KMS-11 (cell line): Measurements from ENCODE around the gene PGBD1.

ENCODE experiments used
- H2AFZ ChIP-seq: fragments of 200-600 bp; sonication (generic); 2 replicates; pipeline ENCODE4 v1.6.1; 2016; ENCODE audit warnings: antibody characterized with exemption, mixed run types, low read depth
- H3K27ac ChIP-seq: fragments of 200-600 bp; sonication (generic); 2 replicates; pipeline ENCODE4 v1.6.1; 2016; ENCODE audit warnings: mild to moderate bottlenecking, mixed run types
- H3K27me3 ChIP-seq: fragments of 200-600 bp; sonication (generic); 2 replicates; pipeline ENCODE4 v1.6.1; 2017; ENCODE audit warnings: mild to moderate bottlenecking, low read depth, mixed run types, moderate library complexity; ENCODE audit not compliant: insufficient read depth
- H3K36me3 ChIP-seq: fragments of 200-600 bp; sonication (generic); 2 replicates; pipeline ENCODE4 v1.6.1; 2017; ENCODE audit warnings: mild to moderate bottlenecking, mixed run types; ENCODE audit not compliant: insufficient read depth
- H3K4me1 ChIP-seq: fragments of 200-600 bp; sonication (generic); 2 replicates; pipeline ENCODE4 v1.6.1; 2016; ENCODE audit warnings: mild to moderate bottlenecking, low read depth, mixed run types; ENCODE audit not compliant: poor library complexity, severe bottlenecking
- H3K4me2 ChIP-seq: fragments of 200-600 bp; sonication (generic); 2 replicates; pipeline ENCODE4 v1.7.0; 2016; ENCODE audit warnings: mild to moderate bottlenecking, mixed run types
- H3K4me3 ChIP-seq: fragments of 200-600 bp; sonication (generic); IDR thresholded peaks from 2 replicates; pipeline ENCODE4 v1.6.1; 2017; ENCODE audit warnings: low read depth, low read length, mixed read lengths; ENCODE audit not compliant: insufficient read depth
- H3K79me2 ChIP-seq: fragments of 200-600 bp; sonication (generic); 2 replicates; pipeline ENCODE4 v1.6.1; 2016; ENCODE audit warnings: low read depth, mixed run types; ENCODE audit not compliant: insufficient read depth
- H3K9ac ChIP-seq: fragments of 200-600 bp; sonication (generic); 2 replicates; pipeline ENCODE4 v1.6.1; 2016; ENCODE audit warnings: mild to moderate bottlenecking, mixed run types
- H4K20me1 ChIP-seq: fragments of 200-600 bp; sonication (generic); 2 replicates; pipeline ENCODE4 v1.6.1; 2016; ENCODE audit warnings: mild to moderate bottlenecking, mixed run types; ENCODE audit not compliant: insufficient read depth
- TF ChIP-seq, protein P1 (sequence below): fragments of 200-600 bp; sonication (generic); conservative IDR thresholded peaks from 2 replicates; pipeline ENCODE4 v1.6.1; 2017; ENCODE audit warnings: low read depth, mild to moderate bottlenecking, antibody characterized with exemption, low read length, moderate library complexity, mixed read lengths

The PGBD1 gene

DNA sequence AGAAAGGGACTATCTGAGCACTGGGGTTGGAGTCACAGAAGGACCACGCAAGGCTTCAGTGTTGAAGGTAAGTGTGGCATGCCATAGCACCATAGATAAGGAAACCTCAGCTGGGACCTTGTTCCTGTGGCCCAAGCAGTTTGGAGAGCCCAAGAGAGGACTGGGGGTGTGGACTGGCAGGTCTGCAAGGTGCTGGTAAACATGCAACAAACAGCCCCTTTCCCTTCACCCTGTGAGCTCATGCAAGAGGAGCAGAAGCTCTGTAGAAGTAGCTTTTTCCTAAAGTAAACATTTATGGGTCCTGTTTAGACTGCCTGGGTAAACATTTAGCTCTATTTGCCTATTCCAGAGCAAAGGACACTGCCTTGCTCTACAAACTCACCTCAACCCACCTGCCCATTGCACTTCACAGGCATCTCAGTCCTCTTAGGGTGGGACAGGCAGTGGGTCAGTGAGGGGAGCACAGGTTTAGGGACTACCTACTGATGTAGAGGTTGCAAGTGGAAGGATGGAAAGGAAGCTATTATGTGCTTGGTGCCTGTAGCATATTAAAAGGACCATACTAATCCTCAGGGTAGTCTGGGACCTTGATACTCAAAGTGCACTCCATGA is 42.5 kb downstream of the PGBD1 start:
- H2AFZ ChIP-seq = no peak overlapping the region
- H3K9ac ChIP-seq = no peak overlapping the region
- TF ChIP-seq, protein P1, sequence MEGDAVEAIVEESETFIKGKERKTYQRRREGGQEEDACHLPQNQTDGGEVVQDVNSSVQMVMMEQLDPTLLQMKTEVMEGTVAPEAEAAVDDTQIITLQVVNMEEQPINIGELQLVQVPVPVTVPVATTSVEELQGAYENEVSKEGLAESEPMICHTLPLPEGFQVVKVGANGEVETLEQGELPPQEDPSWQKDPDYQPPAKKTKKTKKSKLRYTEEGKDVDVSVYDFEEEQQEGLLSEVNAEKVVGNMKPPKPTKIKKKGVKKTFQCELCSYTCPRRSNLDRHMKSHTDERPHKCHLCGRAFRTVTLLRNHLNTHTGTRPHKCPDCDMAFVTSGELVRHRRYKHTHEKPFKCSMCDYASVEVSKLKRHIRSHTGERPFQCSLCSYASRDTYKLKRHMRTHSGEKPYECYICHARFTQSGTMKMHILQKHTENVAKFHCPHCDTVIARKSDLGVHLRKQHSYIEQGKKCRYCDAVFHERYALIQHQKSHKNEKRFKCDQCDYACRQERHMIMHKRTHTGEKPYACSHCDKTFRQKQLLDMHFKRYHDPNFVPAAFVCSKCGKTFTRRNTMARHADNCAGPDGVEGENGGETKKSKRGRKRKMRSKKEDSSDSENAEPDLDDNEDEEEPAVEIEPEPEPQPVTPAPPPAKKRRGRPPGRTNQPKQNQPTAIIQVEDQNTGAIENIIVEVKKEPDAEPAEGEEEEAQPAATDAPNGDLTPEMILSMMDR = no peak
- no peaks in the 10 kb centered on the region for H3K79me2 ChIP-seq
- H3K4me2 ChIP-seq = no peak overlapping the region
- no peaks in the 10 kb centered on the region for H3K4me1 ChIP-seq
- no peaks in the 10 kb centered on the region for H3K27me3 ChIP-seq
- H3K27ac ChIP-seq = no peak overlapping the region
- no peaks in the 10 kb centered on the region for H3K36me3 ChIP-seq
- H3K4me3 ChIP-seq = no peak overlapping the region
- no peaks in the 10 kb centered on the region for H4K20me1 ChIP-seq

DNA sequence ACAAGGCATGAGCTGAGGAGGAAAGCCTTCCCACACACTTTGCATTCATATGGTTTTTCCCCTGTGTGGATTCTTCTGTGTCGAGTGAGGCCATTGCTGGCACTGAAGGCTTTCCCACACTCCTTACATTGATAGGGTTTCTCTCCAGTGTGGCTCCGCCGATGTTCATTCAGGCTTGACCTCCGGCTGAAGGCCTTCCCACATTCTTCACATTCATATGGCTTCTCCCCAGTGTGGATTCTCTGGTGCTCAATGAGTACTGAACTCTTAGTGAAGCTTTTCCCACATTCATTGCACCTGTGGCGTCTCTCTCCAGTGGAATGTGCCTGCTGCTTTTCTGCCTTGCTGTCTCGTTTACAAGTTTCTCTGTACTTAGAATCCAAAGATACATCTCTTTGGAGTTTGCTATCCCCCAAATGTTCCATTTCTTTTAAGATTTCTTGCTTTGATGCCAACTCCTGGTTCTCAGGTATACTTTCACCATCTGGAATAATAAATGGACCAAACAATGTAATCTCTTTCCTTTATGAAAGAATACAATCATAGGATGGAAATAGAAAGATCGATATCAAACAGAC is 45.1 kb downstream of the PGBD1 start:
- Histone ChIP-seq H3K4me3 (no peak overlapping the region), H2AFZ (no peak overlapping the region), H3K27ac (no peak overlapping the region), H3K9ac (no peak overlapping the region), H3K4me2 (no peak overlapping the region), H4K20me1 (no peaks in the 10 kb centered on the region), H3K36me3 (no peaks in the 10 kb centered on the region), H3K27me3 (no peaks in the 10 kb centered on the region), H3K79me2 (no peaks in the 10 kb centered on the region), H3K4me1 (no peaks in the 10 kb centered on the region)
- TF ChIP-seq, protein P1 = no peak

- H3K27ac ChIP-seq = no peak overlapping the region
- H3K9ac ChIP-seq = no peak overlapping the region
- TF ChIP-seq, protein P1 = no peak
- H3K36me3 ChIP-seq = no peaks in the 10 kb centered on the region
- no peaks in the 10 kb centered on the region for H4K20me1 ChIP-seq
- no peak overlapping the region for H3K4me2 ChIP-seq
- no peak overlapping the region for H2AFZ ChIP-seq
- H3K27me3 ChIP-seq = no peaks in the 10 kb centered on the region
- H3K4me3 ChIP-seq = no peak overlapping the region
- no peaks in the 10 kb centered on the region for H3K79me2 ChIP-seq
- H3K4me1 ChIP-seq = no peaks in the 10 kb centered on the region
These were observed 48.7 kb downstream of the PGBD1 start for GRCh38 chr6:28330041-28330440.

DNA sequence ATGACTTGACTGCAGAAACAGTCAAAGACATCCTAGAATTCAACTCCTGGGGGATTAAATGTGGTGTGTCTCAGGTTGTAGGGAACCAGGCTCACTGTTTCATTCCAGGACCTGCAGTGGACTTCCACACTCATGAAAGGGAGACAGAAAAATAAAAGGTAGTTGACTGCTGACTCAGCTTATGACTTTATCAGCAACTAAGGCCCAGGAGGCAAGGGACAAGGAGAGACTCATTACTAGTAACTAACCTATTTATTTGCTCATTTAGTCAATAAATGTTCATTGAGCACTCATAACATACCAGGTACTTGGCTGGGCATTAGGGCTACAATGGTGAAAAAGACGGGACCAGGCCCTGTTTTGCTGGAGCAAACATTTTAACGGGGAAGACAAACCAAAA is 51.7 kb downstream of the PGBD1 start:
- no peaks in the 10 kb centered on the region for H3K36me3 ChIP-seq
- H3K4me2 ChIP-seq = no peak overlapping the region
- H3K79me2 ChIP-seq = no peaks in the 10 kb centered on the region
- H3K9ac ChIP-seq = no peak overlapping the region
- no peaks in the 10 kb centered on the region for H4K20me1 ChIP-seq
- H3K4me1 ChIP-seq = peaks cover 6% of the 10 kb centered on the region
- no peak overlapping the region for H3K27ac ChIP-seq
- H2AFZ ChIP-seq = no peak overlapping the region
- no peaks in the 10 kb centered on the region for H3K27me3 ChIP-seq
- TF ChIP-seq, protein P1 = no peak
- H3K4me3 ChIP-seq = no peak overlapping the region
